Gastrocnemius medialis (tissue), 4 donors: ENCODE results near the gene PMAIP1.

Experiments
- CTCF ChIP-seq, 5 experiments: fragments of 450-650 bp in 3 of 5; fragments of 200-600 bp in 2 of 5; sonication (generic) in 2 of 5; IDR thresholded peaks in 4 of 5; conservative IDR thresholded peaks in 1 of 5; 1 replicate in 4 of 5; 2 replicates in 1 of 5; pipeline ENCODE4 v1.5.1; 2016 to 2019; ENCODE audit warnings: antibody characterized with exemption in 5 of 5, mild to moderate bottlenecking in 3 of 5, moderate library complexity in 3 of 5
- POLR2A ChIP-seq, 2 donors: fragments of 450-650 bp; IDR thresholded peaks; one replicate each; pipeline ENCODE4 v1.6.1; 2017; ENCODE audit warnings: antibody characterized with exemption in 2 of 2, mild to moderate bottlenecking in 2 of 2, moderate library complexity in 2 of 2

DNA sequence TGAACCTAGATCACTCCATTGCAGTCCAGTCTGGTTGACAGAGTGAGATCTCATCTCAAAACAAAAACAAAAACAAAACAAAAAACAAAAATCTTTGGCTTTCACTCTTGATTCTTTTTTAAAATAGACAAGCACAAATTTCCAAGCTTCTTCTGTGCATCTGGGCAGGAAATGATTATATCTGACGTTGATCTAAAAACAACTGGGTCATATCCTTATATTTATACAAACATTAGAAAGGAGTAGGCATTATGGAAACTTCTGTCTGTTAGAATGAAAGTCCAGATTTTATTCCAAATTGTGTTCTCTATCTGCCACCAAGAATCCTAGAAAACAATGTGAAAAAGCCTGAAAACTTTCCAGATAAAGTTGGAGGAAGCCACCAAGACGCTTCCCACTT lies 26.2 kb upstream of the PMAIP1 start:
- TF ChIP-seq POLR2A (IDR thresholded peaks at IDR 0.05), result no peak
- TF ChIP-seq CTCF (IDR thresholded peaks at IDR 0.05 in 4 of 5, conservative IDR thresholded peaks at IDR 0.05 in 1 of 5), result no peak
